Measurements from ENCODE around the gene PCSK2.

The PCSK2 gene

GRCh38 chr20:17385798-17386197 is 159.0 kb downstream of the PCSK2 start:
- Histone ChIP-seq H3K4me3 (replicated peaks; ENCODE audit: low read depth, low read length) (no peak overlapping the region), H3K27me3 (replicated peaks; ENCODE audit: control insufficient read depth, insufficient read depth, low read length) (no peaks in the 10 kb centered on the region; the same call in 1 of the 2 replicates), H3K36me3 (ENCODE audit: control insufficient read depth, insufficient read depth, low read length) (no peaks in the 10 kb centered on the region)
- no peak for DNase-seq (ENCODE audit: extremely low read depth, insufficient read length)
- TF ChIP-seq CTCF (IDR thresholded peaks at IDR 0.05; ENCODE audit: insufficient read depth, low read length, poor library complexity, severe bottlenecking) = no peak

DNA sequence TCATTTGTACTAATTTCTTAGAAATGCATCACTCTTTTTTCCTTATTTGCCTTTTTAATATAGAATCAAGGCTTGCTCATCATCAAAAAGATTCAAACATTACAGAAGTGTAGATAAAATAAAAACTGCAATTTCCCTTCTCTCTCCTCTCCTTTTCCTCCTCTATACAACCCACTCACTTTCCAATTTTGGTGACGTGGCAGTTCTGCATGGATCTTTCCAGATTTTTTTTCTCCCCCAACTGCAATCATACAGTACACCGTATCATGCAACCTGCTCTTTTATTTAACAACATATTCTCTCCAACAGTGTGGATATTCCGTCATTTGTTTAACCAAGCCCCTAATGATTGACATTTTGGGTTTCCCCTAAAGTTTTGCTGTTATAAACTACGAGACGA is 163.8 kb downstream of the PCSK2 start:
- Histone ChIP-seq H3K27me3 (replicated peaks; ENCODE audit: control insufficient read depth, insufficient read depth, low read length) (no peaks in the 10 kb centered on the region; the same call in 1 of the 2 replicates), H3K36me3 (ENCODE audit: control insufficient read depth, insufficient read depth, low read length) (no peaks in the 10 kb centered on the region), H3K4me3 (replicated peaks; ENCODE audit: low read depth, low read length) (no peak overlapping the region)
- no peak for TF ChIP-seq CTCF (IDR thresholded peaks at IDR 0.05; ENCODE audit: insufficient read depth, low read length, poor library complexity, severe bottlenecking)
- DNase-seq (ENCODE audit: extremely low read depth, insufficient read length) = no peak

DNA sequence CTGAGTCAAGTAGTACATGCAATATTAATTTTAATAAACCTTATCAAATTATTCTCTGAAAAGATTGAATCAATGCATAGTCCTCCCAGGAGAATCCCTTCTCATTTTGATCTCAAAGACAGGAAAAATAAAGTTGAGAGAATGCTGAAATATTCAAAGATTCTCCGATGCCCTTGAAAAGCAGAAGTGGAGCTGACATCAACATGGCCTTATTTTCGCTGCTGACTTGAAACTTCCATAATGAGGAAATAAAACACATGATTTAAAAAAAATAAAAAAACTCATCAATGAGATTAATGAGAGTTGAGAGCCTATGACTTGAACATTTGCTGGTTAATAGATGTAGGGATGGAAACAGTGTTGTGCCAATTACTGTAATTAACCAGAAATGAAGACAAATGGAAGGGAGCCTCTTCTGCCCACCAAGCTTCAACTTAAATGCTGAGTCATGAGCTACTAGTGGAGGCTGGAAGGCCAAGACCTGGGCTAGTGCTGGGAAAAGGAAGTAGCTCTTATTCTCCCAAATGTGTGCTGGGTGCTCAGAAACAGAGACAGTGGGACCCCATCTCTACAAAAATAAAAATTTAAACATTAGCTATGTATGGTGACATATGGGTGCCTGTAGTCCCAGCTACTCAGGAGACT is 164.4 kb downstream of the PCSK2 start:
- DNase-seq (ENCODE audit: extremely low read depth, insufficient read length) = no peak
- no peaks in the 10 kb centered on the region; the same call in 1 of the 2 replicates for H3K27me3 ChIP-seq (replicated peaks; ENCODE audit: control insufficient read depth, insufficient read depth, low read length)
- no peak for TF ChIP-seq CTCF (IDR thresholded peaks at IDR 0.05; ENCODE audit: insufficient read depth, low read length, poor library complexity, severe bottlenecking)

DNA sequence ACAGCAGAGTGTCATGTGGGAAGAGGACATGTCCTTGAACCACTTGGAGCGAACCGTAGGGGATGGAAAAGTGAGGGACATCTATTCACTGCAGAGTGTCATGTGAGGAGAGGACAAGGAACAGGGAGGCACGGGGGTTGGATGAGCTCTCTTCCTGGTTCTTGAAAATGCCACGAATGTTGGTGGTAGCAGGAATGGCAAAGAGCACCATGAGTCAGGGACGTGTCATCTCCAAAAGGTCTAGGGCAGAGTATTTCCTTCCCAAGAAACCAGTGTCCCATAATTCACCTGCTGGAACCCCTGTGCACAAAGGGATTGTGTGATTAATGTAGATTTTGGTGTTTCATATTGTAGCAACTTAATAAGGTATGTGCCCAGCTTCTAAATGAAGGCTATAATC is 167.6 kb downstream of the PCSK2 start:
- Histone ChIP-seq H3K27me3 (replicated peaks; ENCODE audit: control insufficient read depth, insufficient read depth, low read length) (no peaks in the 10 kb centered on the region; the same call in 1 of the 2 replicates), H3K4me3 (replicated peaks; ENCODE audit: low read depth, low read length) (no peak overlapping the region), H3K36me3 (ENCODE audit: control insufficient read depth, insufficient read depth, low read length) (no peaks in the 10 kb centered on the region)
- no peak for TF ChIP-seq CTCF (IDR thresholded peaks at IDR 0.05; ENCODE audit: insufficient read depth, low read length, poor library complexity, severe bottlenecking)
- no peak for DNase-seq (ENCODE audit: extremely low read depth, insufficient read length)

More for the DNA sequence above, 164.4 kb downstream of the PCSK2 start:
- Histone ChIP-seq H3K36me3 (ENCODE audit: control insufficient read depth, insufficient read depth, low read length) (no peaks in the 10 kb centered on the region), H3K4me3 (replicated peaks; ENCODE audit: low read depth, low read length) (no peak overlapping the region)

DNA sequence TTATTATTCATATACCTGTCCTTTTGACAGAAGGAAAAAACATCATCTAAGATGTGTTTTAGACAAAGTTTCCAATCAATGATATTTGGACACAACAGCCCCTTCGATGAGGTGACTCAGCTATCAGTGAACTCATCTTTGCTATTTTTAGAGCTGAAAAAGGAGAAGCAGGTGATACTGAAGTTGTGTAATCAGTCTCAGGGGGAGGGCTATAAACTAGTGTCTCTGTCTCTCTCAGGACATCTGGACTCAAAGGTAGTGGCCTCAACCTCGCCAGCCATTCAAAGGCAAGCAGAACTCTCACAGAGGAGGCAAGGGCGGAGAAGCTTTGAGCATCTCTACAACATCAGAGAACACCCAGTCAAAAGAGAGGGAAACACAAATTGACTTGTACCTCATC is 168.9 kb downstream of the PCSK2 start:
- Histone ChIP-seq H3K4me3 (replicated peaks; ENCODE audit: low read depth, low read length) (no peak overlapping the region), H3K27me3 (replicated peaks; ENCODE audit: control insufficient read depth, insufficient read depth, low read length) (no peaks in the 10 kb centered on the region; the same call in 1 of the 2 replicates)
- DNase-seq (ENCODE audit: extremely low read depth, insufficient read length) = no peak

More for the DNA sequence above, 168.9 kb downstream of the PCSK2 start:
- no peak for TF ChIP-seq CTCF (IDR thresholded peaks at IDR 0.05; ENCODE audit: insufficient read depth, low read length, poor library complexity, severe bottlenecking)
- no peaks in the 10 kb centered on the region for H3K36me3 ChIP-seq (ENCODE audit: control insufficient read depth, insufficient read depth, low read length)
